SU-DHL-6 (cell line): ENCODE results near the gene PTAR1.
"Not testable (repeated sequence)": the region's sequence is repeated elsewhere in the genome, so short reads cannot be mapped to it uniquely, and the experiment has no call there.

Experiments
- H2AFZ ChIP-seq: fragments of 200-600 bp; sonication (generic); 2 replicates; pipeline ENCODE4 v1.6.1; 2014; ENCODE audit warnings: low read depth, mild to moderate bottlenecking, moderate library complexity, mixed read lengths, antibody characterized with exemption, low read length; ENCODE audit not compliant: severe bottlenecking
- H3F3A ChIP-seq: fragments of 200-600 bp; shearing (Covaris generic); 2 replicates; pipeline ENCODE4 v1.6.0; 2016; ENCODE audit warnings: antibody characterized with exemption, mild to moderate bottlenecking; ENCODE audit not compliant: insufficient read depth
- H3K27ac ChIP-seq: fragments of 200-600 bp; sonication (generic); 2 replicates; pipeline ENCODE4 v1.5.1; 2016; ENCODE audit warnings: low read depth, mild to moderate bottlenecking, low read length, moderate library complexity, mixed read lengths
- H3K27me3 ChIP-seq: fragments of 200-600 bp; sonication (generic), shearing (Covaris generic); 2 replicates; pipeline ENCODE4 v1.6.0; 2014; ENCODE audit warnings: mild to moderate bottlenecking, low read length
- H3K36me3 ChIP-seq: fragments of 200-600 bp; sonication (generic); 2 replicates; pipeline ENCODE4 v1.6.1; 2014; ENCODE audit warnings: mild to moderate bottlenecking, low read length, mixed read lengths
- H3K4me2 ChIP-seq: fragments of 300-600, 200-600 bp; shearing (Covaris generic), sonication (generic); 2 replicates; pipeline ENCODE4 v1.6.0; 2014; ENCODE audit warnings: low read length, low read depth, mild to moderate bottlenecking; ENCODE audit not compliant: poor library complexity, severe bottlenecking
- H3K4me3 ChIP-seq: fragments of 200-600 bp; sonication (generic); 2 replicates; pipeline ENCODE4 v1.5.1; 2014; ENCODE audit warnings: antibody characterized with exemption, low read length, mild to moderate bottlenecking, mixed read lengths; ENCODE audit not compliant: insufficient read depth, poor library complexity, severe bottlenecking
- H3K79me2 ChIP-seq: fragments of 200-600 bp; sonication (generic); 2 replicates; pipeline ENCODE4 v1.6.1; 2014; ENCODE audit warnings: mild to moderate bottlenecking, low read length, moderate library complexity; ENCODE audit not compliant: insufficient read depth
- H3K9ac ChIP-seq: fragments of 200-600 bp; sonication (generic); 2 replicates; pipeline ENCODE4 v1.7.0; 2014; ENCODE audit warnings: mild to moderate bottlenecking, low read length
- H3K9me2 ChIP-seq: fragments of 200-600 bp; sonication (generic); replicated peaks from 2 replicates; pipeline ENCODE4 v1.6.1; 2014; ENCODE audit warnings: low read length; ENCODE audit not compliant: insufficient read depth
- H3K9me3 ChIP-seq: fragments of 200-600 bp; sonication (generic); 2 replicates; pipeline ENCODE4 v1.6.1; 2014; ENCODE audit warnings: low read length, mixed read lengths; ENCODE audit not compliant: insufficient read depth
- H4K20me1 ChIP-seq: fragments of 200-600 bp; sonication (generic); 2 replicates; pipeline ENCODE4 v1.6.1; 2014; ENCODE audit warnings: low read depth, mild to moderate bottlenecking, antibody characterized with exemption, low read length, moderate library complexity, mixed read lengths
- CTCF ChIP-seq: fragments of 200-600 bp; sonication (generic); IDR thresholded peaks from one replicate; pipeline ENCODE4 v1.5.1; 2017; ENCODE audit warnings: antibody characterized with exemption, mild to moderate bottlenecking, low read length, moderate library complexity; ENCODE audit not compliant: insufficient read depth, poor library complexity, severe bottlenecking
- EZH2phosphoT487 ChIP-seq: fragments of 200-600 bp; sonication (generic), shearing (Covaris generic); conservative IDR thresholded peaks from 2 replicates; pipeline ENCODE4 v1.6.1; 2018; ENCODE audit warnings: mild to moderate bottlenecking, antibody characterized with exemption, low read length, moderate library complexity, mixed read lengths

The PTAR1 gene

GRCh38 chr9:69768716-69769115, 8.9 kb upstream of the PTAR1 start:
- Histone ChIP-seq H3K4me2 (no peak overlapping the region), H3K27ac (no peak overlapping the region), H3K9ac (no peak overlapping the region), H3K79me2 (no peaks in the 10 kb centered on the region), H3F3A (no peaks in the 10 kb centered on the region), H4K20me1 (no peaks in the 10 kb centered on the region), H3K36me3 (no peaks in the 10 kb centered on the region), H2AFZ (no peak overlapping the region), H3K4me3 (no peak overlapping the region), H3K9me3 (no peaks in the 10 kb centered on the region), H3K9me2 (no peaks in the 10 kb centered on the region), H3K27me3 (no peaks in the 10 kb centered on the region)
- no peak for TF ChIP-seq EZH2phosphoT487

GRCh38 chr9:69768101-69768500, 8.3 kb upstream of the PTAR1 start:
- Histone ChIP-seq H3K9me2 (no peaks in the 10 kb centered on the region), H3K9me3 (no peaks in the 10 kb centered on the region), H3K4me3 (no peak overlapping the region), H3K27me3 (no peaks in the 10 kb centered on the region), H3K79me2 (no peaks in the 10 kb centered on the region), H3F3A (no peaks in the 10 kb centered on the region), H3K36me3 (no peaks in the 10 kb centered on the region), H3K4me2 (no peak overlapping the region), H3K27ac (no peak overlapping the region), H2AFZ (no peak overlapping the region), H4K20me1 (no peaks in the 10 kb centered on the region), H3K9ac (no peak overlapping the region)
- no peak for TF ChIP-seq EZH2phosphoT487
- no peak for TF ChIP-seq CTCF

- not testable (repeated sequence) for H3K36me3 ChIP-seq, H3K4me3 ChIP-seq, H3K9ac ChIP-seq, H3F3A ChIP-seq, H2AFZ ChIP-seq, H3K27me3 ChIP-seq, H3K9me2 ChIP-seq, H3K27ac ChIP-seq, H3K9me3 ChIP-seq, H4K20me1 ChIP-seq, H3K79me2 ChIP-seq, H3K4me2 ChIP-seq
Measured at GRCh38 chr9:69763862-69764261, 4.1 kb upstream of the PTAR1 start.

GRCh38 chr9:69762527-69762926, 2.7 kb upstream of the PTAR1 start:
- no peak overlapping the region for H3K27ac ChIP-seq
- no peaks in the 10 kb centered on the region for H3K9me2 ChIP-seq
- no peaks in the 10 kb centered on the region for H3K27me3 ChIP-seq
- no peak overlapping the region for H3K9ac ChIP-seq
- H2AFZ ChIP-seq: no peak overlapping the region
- TF ChIP-seq CTCF (no peak), EZH2phosphoT487 (no peak)
- peaks cover 17% of the 10 kb centered on the region for H3K79me2 ChIP-seq
- H3F3A ChIP-seq: 0 out of 2 replicates have a peak, but pooled peaks cover 4% of the 10 kb centered on the region
- no peaks in the 10 kb centered on the region for H3K9me3 ChIP-seq
- H3K36me3 ChIP-seq: peaks cover 4% of the 10 kb centered on the region; the same call in 1 of the 2 replicates
- H4K20me1 ChIP-seq: no peaks in the 10 kb centered on the region
- H3K4me3 ChIP-seq: no peak overlapping the region
- no peak overlapping the region for H3K4me2 ChIP-seq
